Astrocyte (in vitro differentiated cells and primary cell): ENCODE data around the gene RAD51B.

Experiments
- EZH2 ChIP-seq: IDR thresholded peaks from 2 replicates; pipeline ENCODE4 v1.6.1; 2012; ENCODE audit warnings: mild to moderate bottlenecking, low read length, inconsistent platforms; ENCODE audit not compliant: insufficient read depth
- TF ChIP-seq, protein P1 (sequence below): IDR thresholded peaks from 2 replicates; pipeline ENCODE4 v1.5.1; 2011; ENCODE audit warnings: low read depth, mild to moderate bottlenecking, inconsistent platforms, low read length, moderate library complexity; ENCODE audit not compliant: insufficient read depth

DNA sequence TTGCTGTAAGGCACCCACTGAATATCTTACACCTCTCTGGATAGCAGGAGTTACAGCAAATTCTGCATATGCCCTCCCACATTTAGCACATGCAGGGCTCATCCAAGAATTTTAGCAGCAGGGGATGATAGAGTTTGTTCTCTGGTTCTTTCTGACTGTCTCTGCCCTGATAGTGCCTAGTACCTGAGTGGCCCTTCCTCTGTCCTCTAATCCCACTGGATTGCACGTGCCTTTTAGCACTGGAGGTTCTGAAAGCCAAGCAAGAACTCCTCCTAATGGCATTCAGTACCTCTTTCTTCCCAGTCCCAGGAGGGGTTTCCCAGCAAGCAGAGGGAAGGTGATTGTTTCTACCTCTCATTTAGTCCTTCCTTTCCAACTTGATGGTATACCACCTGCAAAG, 566.9 kb downstream of the RAD51B start:
- TF ChIP-seq, protein P1, sequence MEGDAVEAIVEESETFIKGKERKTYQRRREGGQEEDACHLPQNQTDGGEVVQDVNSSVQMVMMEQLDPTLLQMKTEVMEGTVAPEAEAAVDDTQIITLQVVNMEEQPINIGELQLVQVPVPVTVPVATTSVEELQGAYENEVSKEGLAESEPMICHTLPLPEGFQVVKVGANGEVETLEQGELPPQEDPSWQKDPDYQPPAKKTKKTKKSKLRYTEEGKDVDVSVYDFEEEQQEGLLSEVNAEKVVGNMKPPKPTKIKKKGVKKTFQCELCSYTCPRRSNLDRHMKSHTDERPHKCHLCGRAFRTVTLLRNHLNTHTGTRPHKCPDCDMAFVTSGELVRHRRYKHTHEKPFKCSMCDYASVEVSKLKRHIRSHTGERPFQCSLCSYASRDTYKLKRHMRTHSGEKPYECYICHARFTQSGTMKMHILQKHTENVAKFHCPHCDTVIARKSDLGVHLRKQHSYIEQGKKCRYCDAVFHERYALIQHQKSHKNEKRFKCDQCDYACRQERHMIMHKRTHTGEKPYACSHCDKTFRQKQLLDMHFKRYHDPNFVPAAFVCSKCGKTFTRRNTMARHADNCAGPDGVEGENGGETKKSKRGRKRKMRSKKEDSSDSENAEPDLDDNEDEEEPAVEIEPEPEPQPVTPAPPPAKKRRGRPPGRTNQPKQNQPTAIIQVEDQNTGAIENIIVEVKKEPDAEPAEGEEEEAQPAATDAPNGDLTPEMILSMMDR: no peak
- no peak for TF ChIP-seq EZH2
